ENCODE results near the gene ISLR2.

The ISLR2 gene

GRCh38 chr15:74176262-74177214 is 46.2 kb downstream of the ISLR2 start:
- no peak overlapping the region for H3K4me3 ChIP-seq (replicated peaks in 1 of 2; ENCODE audit: low read depth in 2 of 2, low read length in 2 of 2)

GRCh38 chr15:74178326-74179100 is 48.1 kb downstream of the ISLR2 start:
- no peak overlapping the region for H3K4me3 ChIP-seq (replicated peaks in 1 of 2; ENCODE audit: low read depth in 2 of 2, low read length in 2 of 2)
- TF ChIP-seq, protein P1, sequence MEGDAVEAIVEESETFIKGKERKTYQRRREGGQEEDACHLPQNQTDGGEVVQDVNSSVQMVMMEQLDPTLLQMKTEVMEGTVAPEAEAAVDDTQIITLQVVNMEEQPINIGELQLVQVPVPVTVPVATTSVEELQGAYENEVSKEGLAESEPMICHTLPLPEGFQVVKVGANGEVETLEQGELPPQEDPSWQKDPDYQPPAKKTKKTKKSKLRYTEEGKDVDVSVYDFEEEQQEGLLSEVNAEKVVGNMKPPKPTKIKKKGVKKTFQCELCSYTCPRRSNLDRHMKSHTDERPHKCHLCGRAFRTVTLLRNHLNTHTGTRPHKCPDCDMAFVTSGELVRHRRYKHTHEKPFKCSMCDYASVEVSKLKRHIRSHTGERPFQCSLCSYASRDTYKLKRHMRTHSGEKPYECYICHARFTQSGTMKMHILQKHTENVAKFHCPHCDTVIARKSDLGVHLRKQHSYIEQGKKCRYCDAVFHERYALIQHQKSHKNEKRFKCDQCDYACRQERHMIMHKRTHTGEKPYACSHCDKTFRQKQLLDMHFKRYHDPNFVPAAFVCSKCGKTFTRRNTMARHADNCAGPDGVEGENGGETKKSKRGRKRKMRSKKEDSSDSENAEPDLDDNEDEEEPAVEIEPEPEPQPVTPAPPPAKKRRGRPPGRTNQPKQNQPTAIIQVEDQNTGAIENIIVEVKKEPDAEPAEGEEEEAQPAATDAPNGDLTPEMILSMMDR (IDR thresholded peaks at IDR 0.05; ENCODE audit: low read depth, low read length) = no peak
- DNase-seq (ENCODE audit: low read depth in 2 of 2) = no peak

More at GRCh38 chr15:74176262-74177214, 46.2 kb downstream of the ISLR2 start:
- TF ChIP-seq, protein P1 (IDR thresholded peaks at IDR 0.05; ENCODE audit: low read depth, low read length) = no peak
- DNase-seq (ENCODE audit: low read depth in 2 of 2) = no peak

GRCh38 chr15:74179101-74179841 is 48.9 kb downstream of the ISLR2 start:
- peak; percentile 96 to 98 for DNase-seq (ENCODE audit: low read depth in 2 of 2)
- TF ChIP-seq, protein P1 (IDR thresholded peaks at IDR 0.05; ENCODE audit: low read depth, low read length) = no peak
- H3K4me3 ChIP-seq (replicated peaks in 1 of 2; ENCODE audit: low read depth in 2 of 2, low read length in 2 of 2) = no peak overlapping the region

DNA sequence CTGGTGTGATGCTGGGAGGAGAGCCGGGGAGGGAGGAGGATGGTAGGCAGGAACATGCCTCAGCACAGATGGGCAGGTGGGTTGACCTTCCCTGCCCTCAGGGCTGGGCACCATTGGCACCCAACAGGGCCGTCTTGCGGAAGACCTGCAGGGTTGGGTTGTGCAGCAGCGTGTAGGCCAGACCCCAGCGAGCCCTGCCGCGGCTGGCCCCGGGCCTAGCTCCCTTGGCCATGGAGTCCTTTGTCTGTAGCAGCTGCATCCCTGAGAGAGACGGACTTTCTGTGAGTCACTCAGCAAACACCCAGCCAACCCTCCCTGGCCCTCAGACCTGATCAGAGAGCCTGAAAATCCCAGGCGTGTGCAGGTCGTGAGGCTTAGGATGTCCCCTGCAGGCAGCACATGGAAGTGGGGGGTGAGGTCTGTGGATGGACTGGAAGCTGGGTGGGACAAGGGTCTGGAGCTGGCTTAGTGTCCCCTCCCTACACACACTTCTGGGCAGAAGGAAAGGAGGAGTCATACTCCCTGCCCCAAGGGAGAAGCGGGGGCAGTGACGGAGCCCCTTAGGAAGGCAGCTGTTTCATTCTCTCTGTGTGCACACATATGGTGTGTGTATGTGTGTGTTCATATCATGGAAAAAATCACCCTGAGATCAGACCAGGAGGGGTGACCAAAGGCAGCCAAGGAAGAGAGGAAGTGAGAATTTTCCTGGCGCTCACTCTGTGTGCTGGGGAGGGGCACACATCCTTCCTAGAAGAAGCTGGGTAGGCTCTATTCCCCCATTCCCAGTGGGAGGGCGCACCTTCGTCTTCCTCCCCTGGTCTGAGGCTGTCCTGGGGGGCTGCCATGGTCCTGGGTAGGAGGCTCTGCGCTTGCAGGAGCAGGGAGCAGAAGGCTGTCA is 49.8 kb downstream of the ISLR2 start:
- peak; percentile 59 to 91 for DNase-seq (ENCODE audit: low read depth in 2 of 2)
- TF ChIP-seq, protein P1 (IDR thresholded peaks at IDR 0.05; ENCODE audit: low read depth, low read length) = peak; percentile 68
- H3K4me3 ChIP-seq (replicated peaks in 1 of 2; ENCODE audit: low read depth in 2 of 2, low read length in 2 of 2) = no peak overlapping the region

- no peak for DNase-seq (ENCODE audit: low read depth in 2 of 2)
- TF ChIP-seq, protein P1 (IDR thresholded peaks at IDR 0.05; ENCODE audit: low read depth, low read length) = no peak
Measured at GRCh38 chr15:74180881-74181602, 50.7 kb downstream of the ISLR2 start.

More at GRCh38 chr15:74180881-74181602, 50.7 kb downstream of the ISLR2 start:
- no peak overlapping the region for H3K4me3 ChIP-seq (replicated peaks in 1 of 2; ENCODE audit: low read depth in 2 of 2, low read length in 2 of 2)
